ENCODE results near the gene PLXNA4. TPM values are rescaled to one million over a fixed set of nuclear protein-coding genes. Genes with fewer than 3 reads are reported as not detected.

Gene PLXNA4
- total RNA-seq, 1 experiment from 2014 or later: 29.2 TPM

GRCh38 chr7:132073920-132074589 lies 502.2 kb downstream of the PLXNA4 start:
- no peak for DNase-seq (ENCODE audit: low read depth)

Data from HT1080 (cell line).